HG03064 (cell line): Measurements from ENCODE around the gene PIR.

Experiments
- ATAC-seq: cut with Tn5 transposase; IDR thresholded peaks from one replicate; pipeline ENCODE4 v1.9.1; 2021; ENCODE audit warnings: low read depth; ENCODE audit not compliant: unreplicated experiment

The PIR gene

GRCh38 chrX:15493118-15493962 is at the start of gene PIR:
PIR (minus strand) TSS chrX:15493333; CDS start chrX:15491257, 2,076 bp downstream.
- ATAC-seq = peak; percentile 97

DNA sequence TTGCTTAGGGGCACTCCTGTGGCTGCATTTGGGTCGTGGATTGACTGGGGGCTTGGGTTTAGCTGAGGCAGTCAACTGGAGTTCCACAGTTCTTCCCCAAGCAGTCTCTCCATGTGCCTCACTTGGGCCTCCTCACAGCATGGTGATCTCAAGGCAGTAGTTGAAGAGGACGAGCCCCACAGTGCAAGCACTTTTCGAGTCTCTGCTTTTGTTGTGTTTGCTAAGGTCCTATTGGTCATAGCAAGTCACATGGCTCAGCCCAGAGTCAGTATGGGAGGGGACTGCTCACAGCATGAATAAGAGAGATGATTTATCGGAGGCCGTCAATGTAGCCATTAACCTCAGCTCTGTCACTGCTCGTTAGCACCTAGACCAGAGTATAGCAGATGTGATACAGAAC is 37.2 kb upstream of the PIR start:
- ATAC-seq = no peak

DNA sequence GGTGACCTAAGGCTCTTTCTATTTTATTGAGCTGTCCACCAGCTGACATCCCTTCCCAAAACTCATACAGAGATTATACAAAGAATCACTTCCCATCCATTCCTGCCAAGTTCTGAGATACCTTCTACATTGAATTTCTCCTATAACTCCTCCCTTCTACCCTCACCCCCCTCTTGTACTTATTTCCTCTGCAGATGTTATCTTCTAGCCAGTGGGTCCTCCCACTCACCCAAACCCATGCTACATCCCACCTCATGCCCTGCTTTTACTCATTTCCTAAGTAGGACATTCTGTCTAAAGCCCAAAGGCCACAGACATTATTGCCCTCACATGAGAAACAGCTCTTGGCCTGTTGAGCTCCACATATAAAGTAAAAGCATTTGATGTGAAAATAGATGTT is 36.0 kb upstream of the PIR start:
- no peak for ATAC-seq

DNA sequence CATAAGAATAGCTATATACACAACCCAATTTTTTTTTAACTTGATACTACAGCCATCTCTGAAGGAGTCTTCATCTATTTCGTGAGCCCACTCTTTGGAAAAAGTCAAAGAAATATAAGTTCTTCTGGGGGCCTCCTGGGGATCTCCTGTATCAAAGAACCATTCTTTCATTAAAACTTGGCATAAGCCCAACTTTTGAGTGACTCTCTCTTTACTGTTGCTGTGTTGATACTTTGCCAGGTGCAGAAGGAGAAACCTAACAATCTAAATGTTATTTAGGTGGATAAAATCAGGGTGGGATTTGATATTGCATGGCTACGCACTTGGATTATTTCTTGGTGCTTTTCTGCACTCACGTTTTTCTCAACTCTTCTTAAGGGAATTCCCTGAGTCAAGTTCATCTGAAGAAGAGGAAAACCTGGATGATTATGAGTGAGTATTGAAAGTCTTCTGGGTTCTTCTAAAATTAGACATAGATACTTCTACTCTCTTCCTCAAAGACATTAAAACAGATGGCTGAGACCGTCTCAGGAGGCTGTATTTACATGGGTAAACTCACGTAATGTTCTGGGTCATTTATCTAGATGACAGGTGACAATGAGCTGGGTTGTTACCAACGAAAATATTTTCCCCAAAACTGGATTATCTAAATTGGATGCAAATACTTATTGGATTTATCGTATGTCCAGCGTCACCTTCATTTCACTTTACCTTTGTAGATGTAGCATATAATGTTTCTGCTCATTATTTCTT is 32.7 kb upstream of the PIR start:
- no peak for ATAC-seq

DNA sequence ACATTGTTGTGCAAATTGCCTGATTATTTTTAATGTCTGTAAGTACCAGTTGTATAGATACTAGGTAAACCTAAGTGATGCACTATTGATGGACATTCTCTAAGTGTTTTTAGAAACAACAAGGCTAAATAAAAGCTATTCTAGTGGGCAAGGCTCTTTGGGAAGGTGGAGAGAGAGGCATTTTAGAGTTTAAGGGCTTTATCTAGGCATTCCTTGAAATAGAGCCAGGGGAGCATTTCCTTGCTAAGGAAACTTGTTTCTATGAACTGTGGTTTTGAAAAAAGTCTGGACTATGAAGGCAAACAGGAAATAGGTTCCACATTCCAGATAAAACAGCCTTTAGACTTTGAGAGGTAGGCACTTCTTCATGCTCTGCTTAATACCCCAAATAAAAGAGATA is 31.3 kb upstream of the PIR start:
- ATAC-seq = no peak

DNA sequence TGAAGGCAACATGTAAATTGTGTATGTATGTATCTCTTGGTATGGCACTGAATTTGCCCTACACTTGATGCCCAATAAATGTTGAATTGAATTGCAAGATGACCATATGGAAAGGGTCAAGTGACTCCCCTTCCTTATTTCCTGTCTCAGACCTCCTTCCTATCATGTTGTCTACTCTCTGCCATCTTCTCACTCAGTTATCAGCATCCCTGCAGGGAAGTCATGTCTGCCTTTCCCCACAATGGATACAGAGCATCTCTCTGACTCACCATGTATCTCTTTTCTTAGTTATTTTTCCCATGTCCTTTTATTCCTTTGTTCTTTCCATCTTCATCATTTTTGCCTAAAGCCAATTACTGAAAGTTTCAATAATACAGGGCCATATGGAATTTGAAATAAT is 30.0 kb upstream of the PIR start:
- ATAC-seq = no peak

GRCh38 chrX:15522464-15522863 is 29.3 kb upstream of the PIR start:
- no peak for ATAC-seq

GRCh38 chrX:15515931-15516330 is 22.8 kb upstream of the PIR start:
- ATAC-seq = no peak

- ATAC-seq = no peak
Observed at GRCh38 chrX:15514279-15514678, 21.1 kb upstream of the PIR start.

DNA sequence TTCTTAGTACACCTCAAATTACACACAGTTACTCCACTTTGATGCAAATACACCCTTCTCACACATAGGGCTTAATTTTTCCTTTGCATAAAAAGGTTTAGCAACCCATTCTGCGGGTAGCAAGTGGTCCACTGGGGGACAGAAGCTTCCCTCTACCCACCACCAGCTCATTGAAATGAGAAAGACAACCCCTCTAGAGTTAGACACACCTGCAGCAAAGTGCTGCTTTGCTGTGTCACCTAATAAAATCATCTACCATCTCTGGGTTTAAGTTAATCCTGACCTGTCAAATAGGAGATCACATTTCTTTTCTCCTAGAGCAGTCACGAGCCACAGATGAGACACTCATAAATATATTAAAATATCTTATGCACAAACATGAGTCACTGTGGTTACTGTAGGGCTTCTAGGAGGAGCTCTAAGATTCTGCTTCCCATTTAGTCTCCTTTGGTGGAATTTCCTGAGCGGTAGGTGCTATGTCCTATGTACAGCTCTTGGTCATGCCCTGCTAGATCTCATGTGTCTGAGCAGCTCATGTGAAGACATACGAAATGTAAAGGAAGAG is 19.4 kb upstream of the PIR start:
- no peak for ATAC-seq

DNA sequence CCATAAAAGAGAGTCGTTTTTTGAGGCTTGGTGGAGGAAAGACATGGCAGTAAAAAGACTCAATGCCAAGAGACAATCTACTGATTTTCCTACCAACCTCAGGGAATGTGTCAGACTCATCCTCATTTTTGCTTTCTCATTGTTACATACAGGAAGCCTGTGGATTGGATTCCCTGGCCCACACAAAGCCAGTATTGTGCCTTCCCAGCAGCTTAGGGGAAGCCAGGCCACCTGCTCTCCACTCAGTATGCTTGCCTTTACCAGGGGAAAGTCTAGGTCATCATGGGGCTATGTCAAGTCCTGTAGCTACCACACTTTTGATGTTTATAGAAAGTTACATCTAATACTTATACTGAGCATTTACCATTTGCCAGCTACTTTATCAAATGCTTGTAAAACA is 18.4 kb upstream of the PIR start:
- no peak for ATAC-seq

DNA sequence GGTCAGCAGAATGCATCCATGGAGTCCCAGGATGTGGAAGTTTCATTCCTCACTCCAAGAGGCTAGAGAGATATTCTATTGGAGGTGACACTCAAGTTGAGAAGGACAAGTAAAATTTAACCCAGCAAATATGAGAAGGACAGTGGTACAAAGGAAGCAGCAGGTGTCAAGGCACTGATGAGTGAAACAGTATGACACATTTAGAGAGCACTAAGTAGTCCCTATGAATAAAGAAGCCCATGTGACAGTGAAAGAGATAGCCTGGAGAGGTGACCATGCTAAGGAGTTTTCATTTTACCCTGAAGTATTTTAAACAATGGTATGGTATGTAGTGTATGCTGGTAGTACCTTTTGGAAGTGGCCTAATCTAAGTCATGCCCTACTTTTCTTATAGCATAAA is 16.7 kb upstream of the PIR start:
- ATAC-seq = no peak

- ATAC-seq = no peak
Observed at GRCh38 chrX:15507005-15507404, 13.9 kb upstream of the PIR start.

DNA sequence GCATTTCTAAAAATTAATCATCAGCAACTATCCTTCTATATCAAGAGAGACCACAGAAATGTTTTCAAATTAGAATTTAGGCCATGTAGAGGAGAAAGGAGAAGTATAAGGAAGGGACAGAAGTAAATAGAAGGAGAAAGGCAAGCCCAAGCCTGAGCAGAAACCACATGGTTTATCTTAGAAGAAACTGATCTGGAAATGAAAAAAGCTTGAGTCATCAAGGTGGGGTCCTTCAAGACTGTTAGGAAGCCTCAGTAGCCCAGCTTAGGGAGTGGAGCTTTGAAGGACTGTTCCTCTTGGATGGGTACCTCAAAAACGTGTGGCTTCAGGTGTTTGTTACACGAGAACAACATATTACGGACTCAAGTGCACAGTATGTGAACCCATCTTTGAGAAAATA is 12.0 kb upstream of the PIR start:
- ATAC-seq = no peak

DNA sequence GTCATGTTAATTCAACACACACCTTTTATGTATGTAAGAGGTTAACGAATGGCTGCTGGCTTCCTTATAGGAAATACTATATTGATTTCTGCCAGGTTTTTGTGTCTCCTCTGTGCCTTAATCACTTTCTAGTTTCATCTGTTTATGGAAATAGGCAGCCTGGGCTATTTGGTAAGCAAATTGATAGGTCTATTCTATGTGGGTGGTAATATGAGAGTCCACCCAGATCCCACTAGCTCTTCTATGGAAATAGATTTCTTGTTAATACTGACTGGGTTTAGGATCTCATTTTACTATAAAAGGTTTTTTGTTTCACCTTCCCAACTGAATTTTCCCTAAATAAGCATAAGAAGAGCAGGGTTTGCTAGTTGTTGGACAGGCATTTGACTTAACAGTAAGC is 11.5 kb upstream of the PIR start:
- no peak for ATAC-seq

DNA sequence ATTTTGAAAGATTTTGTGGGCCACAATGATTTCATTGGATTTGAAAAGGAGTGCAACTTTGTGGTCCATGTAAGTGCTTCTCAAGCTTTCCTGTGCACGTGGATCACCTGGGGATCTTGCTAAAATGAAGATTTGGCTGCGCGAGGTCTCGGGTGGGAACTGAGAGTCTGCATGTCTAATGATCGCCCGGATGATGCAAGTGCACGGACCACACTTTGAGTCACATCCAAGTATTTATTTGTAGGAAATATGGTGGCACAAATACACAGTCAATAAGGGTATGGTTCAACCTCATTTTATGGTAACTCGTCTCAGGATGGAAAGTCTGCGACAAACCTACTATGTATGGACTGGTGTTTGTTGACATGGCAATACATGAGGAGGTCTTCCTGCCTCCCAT is 8.4 kb upstream of the PIR start:
- ATAC-seq = no peak

DNA sequence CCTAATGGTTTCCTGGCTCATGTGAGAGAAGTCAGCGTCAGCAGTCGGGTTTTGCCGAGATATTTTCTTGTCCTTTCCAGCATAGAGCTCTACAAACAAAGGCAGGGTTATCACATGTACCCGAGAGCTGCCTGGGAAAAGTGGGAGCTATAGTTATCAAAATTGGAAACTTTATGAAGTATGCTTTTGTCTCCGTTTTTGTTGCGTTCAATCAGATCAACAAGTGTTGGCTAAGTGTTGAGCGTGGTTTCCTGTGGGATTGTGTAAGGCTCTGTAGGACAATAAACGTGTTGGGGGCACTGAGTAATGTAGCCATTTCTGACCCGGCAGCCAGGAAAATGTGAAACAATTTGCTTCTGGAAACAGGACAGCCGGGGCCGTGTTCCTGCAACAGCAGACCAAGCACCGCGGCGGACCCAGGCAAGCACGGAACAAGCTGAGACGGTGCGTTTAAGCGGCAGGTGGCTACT is 7.4 kb upstream of the PIR start, which contains the start of gene BMX:
BMX (plus strand) TSS at position 311 of the 470 bp plus-strand sequence. CDS start 7,547 bp downstream, outside the sequence.
- no peak for ATAC-seq

DNA sequence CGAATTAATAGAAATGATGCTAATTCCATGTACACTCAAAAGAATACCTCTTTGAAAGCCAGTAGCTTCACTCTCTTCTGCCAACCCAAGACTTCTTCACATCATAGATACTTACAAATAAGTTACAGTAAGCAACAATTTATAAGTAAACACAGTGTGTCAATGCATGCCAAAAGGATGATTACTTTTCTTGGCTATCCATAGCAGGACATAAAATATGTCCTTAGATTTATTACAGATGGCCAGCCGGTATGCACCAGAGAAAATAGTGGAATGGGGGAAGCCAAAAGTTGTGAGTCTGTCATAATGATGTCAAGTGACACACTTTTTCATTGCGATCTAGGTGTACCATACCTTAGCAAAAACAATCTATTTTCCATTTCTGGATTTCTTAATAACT is 6.8 kb upstream of the PIR start:
- ATAC-seq = no peak

- ATAC-seq = no peak
Observed at GRCh38 chrX:15498741-15499140, 5.6 kb upstream of the PIR start.

- ATAC-seq = no peak
Observed at GRCh38 chrX:15497865-15498264, 4.7 kb upstream of the PIR start.

- ATAC-seq = no peak
Observed at GRCh38 chrX:15496824-15497223, 3.7 kb upstream of the PIR start.
